GM12891 (cell line): Measurements from ENCODE around the gene SLC12A9.

Source experiments
- POLR2A ChIP-seq: IDR thresholded peaks from 2 replicates; pipeline ENCODE4 v1.6.1; 2011; ENCODE audit warnings: low read depth, low read length, control low read depth
- POLR2AphosphoS5 ChIP-seq: IDR thresholded peaks from 2 replicates; pipeline ENCODE4 v1.6.1; 2011; ENCODE audit warnings: low read depth, low read length, control low read depth
- POU2F2 ChIP-seq: IDR thresholded peaks from 2 replicates; pipeline ENCODE4 v1.6.1; 2011; ENCODE audit warnings: low read depth, mild to moderate bottlenecking, control low read depth, low read length, moderate library complexity
- SPI1 ChIP-seq: IDR thresholded peaks from 2 replicates; pipeline ENCODE4 v1.6.1; 2011; ENCODE audit warnings: low read depth, low read length, control low read depth
- TAF1 ChIP-seq: IDR thresholded peaks from 2 replicates; pipeline ENCODE4 v1.6.1; 2011; ENCODE audit warnings: low read depth, low read length, control low read depth

- TF ChIP-seq TAF1: no peak
- TF ChIP-seq POLR2A: no peak
- TF ChIP-seq SPI1: no peak
- no peak for TF ChIP-seq POLR2AphosphoS5
- no peak for TF ChIP-seq POU2F2
Measured at GRCh38 chr7:100839361-100839760, 13.2 kb upstream of the SLC12A9 start.
